ENCODE results near the gene TLNRD1. TPM values are rescaled to one million over a fixed set of nuclear protein-coding genes. Genes with fewer than 3 reads are reported as not detected.

The TLNRD1 gene
- total RNA-seq, 1 experiment from 2014 or later, result 31.8 TPM

- intact Hi-C loops (cut with micrococcal nuclease; ENCODE audit: unreplicated experiment), result no loop called here
- Mint-ChIP-seq H3K36me3 (ENCODE audit: insufficient read depth, unreplicated experiment) (peaks cover 22% of the 10 kb centered on the region), H3K27ac (ENCODE audit: unreplicated experiment) (peak within 1 kb of the TSS; percentile 81), H3K4me1 (ENCODE audit: low read depth, unreplicated experiment) (peaks cover 37% of the 10 kb centered on the region), H3K4me3 (ENCODE audit: low read depth, unreplicated experiment) (peak within 1 kb of the TSS; percentile 94), H3K9me3 (ENCODE audit: low read depth, unreplicated experiment) (no peaks in the 10 kb centered on the region), H3K27me3 (ENCODE audit: unreplicated experiment) (no peaks in the 10 kb centered on the region)
- TF ChIP-seq CTCF (IDR thresholded peaks at IDR 0.05; ENCODE audit: unreplicated experiment), result no peak
- CTCF ChIA-PET, result interaction anchor here (0.6 kb wide), 1 partner anchor 12 kb away, joined by 3 read pairs; no protein-coding TSS in a partner anchor
- DNase-seq, result peak; percentile 98
- TSS peak; percentile 98 for BruUV-seq (replicated peaks)
Observed at GRCh38 chr15:80989518-80990478, 10.9 kb upstream of the TLNRD1 start, which contains the start of gene MESD. Gene MESD (minus strand): TSS chr15:80989819. CDS start chr15:80989791, 28 bp downstream.

GRCh38 chr15:80990955-80991354, 9.8 kb upstream of the TLNRD1 start:
- H3K4me1 Mint-ChIP-seq (ENCODE audit: low read depth, unreplicated experiment), result peaks cover 38% of the 10 kb centered on the region
- no peak for TF ChIP-seq CTCF (IDR thresholded peaks at IDR 0.05; ENCODE audit: unreplicated experiment)
- intact Hi-C loops (cut with micrococcal nuclease; ENCODE audit: unreplicated experiment), result no loop called here
- CTCF ChIA-PET, result interaction anchor here (1.0 kb wide), 1 partner anchor 275 kb away, joined by 5 read pairs; no protein-coding TSS in a partner anchor
- no peaks in the 10 kb centered on the region for H3K27me3 Mint-ChIP-seq (ENCODE audit: unreplicated experiment)
- H3K27ac Mint-ChIP-seq (ENCODE audit: unreplicated experiment), result no peak overlapping the region
- no peak overlapping the region for H3K4me3 Mint-ChIP-seq (ENCODE audit: low read depth, unreplicated experiment)
- H3K9me3 Mint-ChIP-seq (ENCODE audit: low read depth, unreplicated experiment), result no peaks in the 10 kb centered on the region
- DNase-seq, result no peak
- no TSS peak for BruUV-seq (replicated peaks)
- peaks cover 22% of the 10 kb centered on the region for H3K36me3 Mint-ChIP-seq (ENCODE audit: insufficient read depth, unreplicated experiment)

- CTCF ChIA-PET, result interaction anchor here (1.0 kb wide), 1 partner anchor 275 kb away, joined by 5 read pairs; no protein-coding TSS in a partner anchor
- intact Hi-C loops (cut with micrococcal nuclease; ENCODE audit: unreplicated experiment), result no loop called here
- no TSS peak for BruUV-seq (replicated peaks)
Observed at GRCh38 chr15:80991421-80991820, 9.3 kb upstream of the TLNRD1 start.

GRCh38 chr15:80992006-80992405, 8.7 kb upstream of the TLNRD1 start:
- Mint-ChIP-seq H3K36me3 (ENCODE audit: insufficient read depth, unreplicated experiment) (peaks cover 22% of the 10 kb centered on the region), H3K4me3 (ENCODE audit: low read depth, unreplicated experiment) (no peak overlapping the region), H3K9me3 (ENCODE audit: low read depth, unreplicated experiment) (no peaks in the 10 kb centered on the region), H3K27me3 (ENCODE audit: unreplicated experiment) (no peaks in the 10 kb centered on the region), H3K4me1 (ENCODE audit: low read depth, unreplicated experiment) (peaks cover 31% of the 10 kb centered on the region), H3K27ac (ENCODE audit: unreplicated experiment) (no peak overlapping the region)
- intact Hi-C loops (cut with micrococcal nuclease; ENCODE audit: unreplicated experiment), result no loop called here
- no peak for TF ChIP-seq CTCF (IDR thresholded peaks at IDR 0.05; ENCODE audit: unreplicated experiment)
- DNase-seq, result no peak
- BruUV-seq (replicated peaks), result no TSS peak
- CTCF ChIA-PET, result interaction anchor here (1.0 kb wide), 1 partner anchor 274 kb away, joined by 5 read pairs; no protein-coding TSS in a partner anchor

More at GRCh38 chr15:80991421-80991820, 9.3 kb upstream of the TLNRD1 start:
- Mint-ChIP-seq H3K36me3 (ENCODE audit: insufficient read depth, unreplicated experiment) (peaks cover 22% of the 10 kb centered on the region), H3K9me3 (ENCODE audit: low read depth, unreplicated experiment) (no peaks in the 10 kb centered on the region), H3K4me3 (ENCODE audit: low read depth, unreplicated experiment) (no peak overlapping the region), H3K4me1 (ENCODE audit: low read depth, unreplicated experiment) (peaks cover 36% of the 10 kb centered on the region), H3K27ac (ENCODE audit: unreplicated experiment) (no peak overlapping the region), H3K27me3 (ENCODE audit: unreplicated experiment) (no peaks in the 10 kb centered on the region)
- peak; percentile 13 for DNase-seq
- TF ChIP-seq CTCF (IDR thresholded peaks at IDR 0.05; ENCODE audit: unreplicated experiment), result no peak

Data from Calu3 (cell line).